GM19452 (cell line): Measurements from ENCODE around the gene BUB1.
"Not testable (repeated sequence)": the region's sequence is repeated elsewhere in the genome, so short reads cannot be mapped to it uniquely, and the experiment has no call there.

ENCODE experiments used
- ATAC-seq: cut with Tn5 transposase; IDR thresholded peaks from one replicate; pipeline ENCODE4 v1.9.1; 2021; ENCODE audit not compliant: unreplicated experiment

BUB1 gene

GRCh38 chr2:110691612-110692258, 13.9 kb upstream of the BUB1 start:
- ATAC-seq, result no peak

- ATAC-seq, result no peak
These were observed 12.5 kb upstream of the BUB1 start for GRCh38 chr2:110690083-110690965.

GRCh38 chr2:110688594-110689091, 10.8 kb upstream of the BUB1 start:
- no peak for ATAC-seq

GRCh38 chr2:110687775-110688484, 10.1 kb upstream of the BUB1 start:
- ATAC-seq, result not testable (repeated sequence)

- ATAC-seq, result no peak
These were observed 5.0 kb upstream of the BUB1 start for GRCh38 chr2:110682872-110683271.

- no peak for ATAC-seq
These were observed 4.4 kb upstream of the BUB1 start for GRCh38 chr2:110682267-110682666.

GRCh38 chr2:110680709-110681108, 2.8 kb upstream of the BUB1 start:
- ATAC-seq, result no peak

- no peak for ATAC-seq
These were observed 2.0 kb upstream of the BUB1 start for GRCh38 chr2:110679865-110680264.

- no peak for ATAC-seq
These were observed 1.5 kb upstream of the BUB1 start for GRCh38 chr2:110679337-110679707.

GRCh38 chr2:110678457-110679336, 834 bp upstream of the BUB1 start:
- ATAC-seq, result no peak

- ATAC-seq, result no peak
These were observed 783 bp downstream of the BUB1 start for GRCh38 chr2:110677080-110677479.

- ATAC-seq, result no peak
These were observed 2.2 kb downstream of the BUB1 start for GRCh38 chr2:110675679-110676078.

- peak; percentile 88 for ATAC-seq
These were observed 3.0 kb downstream of the BUB1 start for GRCh38 chr2:110674620-110675555.

- ATAC-seq, result no peak
These were observed 4.7 kb downstream of the BUB1 start for GRCh38 chr2:110673201-110673600.

GRCh38 chr2:110670826-110671225, 7.0 kb downstream of the BUB1 start:
- no peak for ATAC-seq

- no peak for ATAC-seq
These were observed 8.8 kb downstream of the BUB1 start for GRCh38 chr2:110669079-110669478.

GRCh38 chr2:110667071-110667470, 10.8 kb downstream of the BUB1 start:
- no peak for ATAC-seq

- no peak for ATAC-seq
These were observed 13.7 kb downstream of the BUB1 start for GRCh38 chr2:110664135-110664534.

GRCh38 chr2:110662560-110662959, 15.3 kb downstream of the BUB1 start:
- no peak for ATAC-seq

- ATAC-seq, result no peak
These were observed 17.3 kb downstream of the BUB1 start for GRCh38 chr2:110660558-110660957.
